ENCODE data around the gene CYB5A.
A peak's percentile ranks its signal among the peaks of the same experiment; 100 is the strongest.
"Not testable (repeated sequence)": the region's sequence is repeated elsewhere in the genome, so short reads cannot be mapped to it uniquely, and the experiment has no call there.

Gene CYB5A

DNA sequence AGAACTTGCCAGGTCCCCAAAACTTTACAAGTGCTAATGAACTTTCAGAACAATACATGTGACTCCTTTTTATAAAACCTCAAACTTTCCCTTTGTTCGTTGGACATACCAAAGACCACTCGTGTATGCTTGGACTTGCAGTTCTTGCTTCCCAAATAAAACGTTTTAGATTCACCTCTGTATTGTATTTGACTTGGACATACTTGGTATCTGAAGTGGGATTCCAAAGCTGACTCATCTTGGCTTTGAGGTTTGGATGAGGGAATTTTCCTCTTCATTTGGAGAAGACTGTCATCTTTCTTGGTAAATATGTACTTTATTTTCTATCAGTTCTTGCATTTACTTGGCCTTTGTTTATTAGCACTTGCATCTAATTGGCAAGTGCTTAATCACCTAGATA is 8.0 kb upstream of the CYB5A start:
- in situ Hi-C loops (cut with HindIII; ENCODE audit: low sequenced_read_pairs) = no loop called here
- TF ChIP-seq, protein P1, sequence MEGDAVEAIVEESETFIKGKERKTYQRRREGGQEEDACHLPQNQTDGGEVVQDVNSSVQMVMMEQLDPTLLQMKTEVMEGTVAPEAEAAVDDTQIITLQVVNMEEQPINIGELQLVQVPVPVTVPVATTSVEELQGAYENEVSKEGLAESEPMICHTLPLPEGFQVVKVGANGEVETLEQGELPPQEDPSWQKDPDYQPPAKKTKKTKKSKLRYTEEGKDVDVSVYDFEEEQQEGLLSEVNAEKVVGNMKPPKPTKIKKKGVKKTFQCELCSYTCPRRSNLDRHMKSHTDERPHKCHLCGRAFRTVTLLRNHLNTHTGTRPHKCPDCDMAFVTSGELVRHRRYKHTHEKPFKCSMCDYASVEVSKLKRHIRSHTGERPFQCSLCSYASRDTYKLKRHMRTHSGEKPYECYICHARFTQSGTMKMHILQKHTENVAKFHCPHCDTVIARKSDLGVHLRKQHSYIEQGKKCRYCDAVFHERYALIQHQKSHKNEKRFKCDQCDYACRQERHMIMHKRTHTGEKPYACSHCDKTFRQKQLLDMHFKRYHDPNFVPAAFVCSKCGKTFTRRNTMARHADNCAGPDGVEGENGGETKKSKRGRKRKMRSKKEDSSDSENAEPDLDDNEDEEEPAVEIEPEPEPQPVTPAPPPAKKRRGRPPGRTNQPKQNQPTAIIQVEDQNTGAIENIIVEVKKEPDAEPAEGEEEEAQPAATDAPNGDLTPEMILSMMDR (IDR thresholded peaks at IDR 0.05; ENCODE audit: low read depth, low read length) = no peak
- DNase-seq (ENCODE audit: low read depth, low spot score) = peak; percentile 33
- no peak overlapping the region for H3K4me3 ChIP-seq (ENCODE audit: low read depth, low read length)

DNA sequence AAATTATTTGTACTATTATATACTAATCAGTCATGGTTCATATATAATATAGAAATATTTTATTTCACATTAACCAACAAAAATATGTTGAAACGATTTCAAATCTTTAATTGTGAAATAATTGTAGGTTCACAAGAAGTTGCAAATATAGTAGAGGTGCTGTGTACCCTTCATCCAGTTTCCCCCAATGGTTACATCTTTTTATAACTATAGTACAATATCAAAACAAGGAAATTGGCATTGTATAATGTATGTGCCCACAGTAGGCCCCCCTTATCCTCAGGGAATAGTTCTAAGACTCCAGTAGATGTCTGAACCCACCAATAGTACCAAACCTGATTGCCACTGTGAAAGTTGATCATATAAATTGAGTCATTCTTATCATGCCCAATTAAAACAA is 7.4 kb upstream of the CYB5A start:
- in situ Hi-C loops (cut with HindIII; ENCODE audit: low sequenced_read_pairs) = no loop called here
- TF ChIP-seq, protein P1 (IDR thresholded peaks at IDR 0.05; ENCODE audit: low read depth, low read length) = no peak
- no peak overlapping the region for H3K4me3 ChIP-seq (ENCODE audit: low read depth, low read length)
- no peak for DNase-seq (ENCODE audit: low read depth, low spot score)

DNA sequence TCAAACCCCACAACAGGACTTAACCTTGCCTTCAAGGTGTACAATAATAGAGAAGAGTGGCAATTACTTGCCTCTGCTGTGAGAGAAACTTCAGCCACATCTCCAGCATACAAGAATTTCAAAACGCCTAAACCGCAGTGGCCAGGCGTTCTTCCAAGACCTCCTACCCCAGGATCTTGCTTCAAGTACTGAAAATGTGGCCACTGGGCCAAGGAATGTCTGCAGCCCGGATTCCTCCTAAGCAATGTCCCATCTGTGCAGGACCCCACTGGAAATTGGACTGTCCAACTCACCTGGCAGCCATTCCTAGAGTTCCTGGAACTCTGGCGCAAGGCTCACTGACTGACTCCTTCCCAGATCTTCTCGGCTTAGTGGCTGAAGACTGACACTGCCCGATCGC is 2.8 kb upstream of the CYB5A start:
- TF ChIP-seq, protein P1 (IDR thresholded peaks at IDR 0.05; ENCODE audit: low read depth, low read length) = no peak

DNA sequence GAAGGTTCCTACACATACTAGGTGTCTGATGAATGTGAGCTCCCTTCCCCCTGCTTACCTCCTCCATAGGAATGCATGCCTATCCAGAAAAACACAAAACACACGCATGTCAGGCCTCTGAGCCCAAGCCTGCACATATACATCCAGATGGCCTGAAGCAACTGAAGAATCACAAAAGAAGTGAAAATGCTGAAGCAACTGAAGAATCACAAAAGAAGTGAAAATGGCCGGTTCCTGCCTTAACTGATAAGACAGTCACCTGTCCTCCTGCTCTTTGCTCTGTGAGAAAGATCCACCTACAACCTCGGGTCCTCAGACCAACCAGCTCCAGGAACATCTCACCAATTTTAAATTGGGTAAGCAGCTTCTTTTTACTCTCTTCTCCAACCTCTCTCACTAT is 1.2 kb upstream of the CYB5A start:
- DNase-seq (ENCODE audit: low read depth, low spot score); H3K4me3 ChIP-seq (ENCODE audit: low read depth, low read length); in situ Hi-C loops (cut with HindIII; ENCODE audit: low sequenced_read_pairs): not testable (repeated sequence)

More for the DNA sequence above, 2.8 kb upstream of the CYB5A start:
- H3K4me3 ChIP-seq (ENCODE audit: low read depth, low read length) = no peak overlapping the region
- no peak for DNase-seq (ENCODE audit: low read depth, low spot score)
- in situ Hi-C loops (cut with HindIII; ENCODE audit: low sequenced_read_pairs) = no loop called here

DNA sequence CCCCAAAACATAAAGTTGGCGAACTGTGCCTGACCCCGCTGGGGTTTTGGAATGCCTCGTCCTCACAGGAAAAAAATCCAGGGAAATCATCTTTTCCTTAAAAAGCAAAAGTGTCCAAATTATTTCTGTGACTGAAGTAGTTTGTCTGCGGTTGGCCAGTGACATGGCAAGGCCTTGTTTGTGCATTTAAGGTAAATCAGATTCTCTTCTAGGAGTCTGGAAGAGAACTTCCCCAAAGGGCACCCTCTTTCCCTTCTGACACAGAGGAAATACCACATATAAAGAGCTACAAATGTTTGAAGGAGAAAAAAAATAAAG is 737 bp upstream of the CYB5A start:
- DNase-seq (ENCODE audit: low read depth, low spot score) = no peak
- TF ChIP-seq, protein P1 (IDR thresholded peaks at IDR 0.05; ENCODE audit: low read depth, low read length) = no peak
- in situ Hi-C loops (cut with HindIII; ENCODE audit: low sequenced_read_pairs) = no loop called here
- peak overlapping the region; percentile 93 for H3K4me3 ChIP-seq (ENCODE audit: low read depth, low read length)

DNA sequence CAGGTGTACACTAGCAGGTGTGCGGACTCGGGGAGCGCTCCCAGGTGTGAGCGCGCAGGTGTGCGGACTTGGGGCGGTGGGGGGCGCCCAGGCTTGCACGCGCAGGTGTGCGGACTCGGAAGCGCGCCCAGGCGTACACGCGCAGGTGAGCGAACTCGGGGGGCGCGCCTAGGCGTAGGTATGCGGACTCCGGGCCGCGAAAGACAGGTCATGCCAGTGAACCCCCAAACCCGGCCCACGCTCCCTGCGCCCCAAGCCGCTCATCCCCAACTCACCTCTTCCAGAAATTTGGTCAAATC is 342 bp downstream of the CYB5A start:
- in situ Hi-C loops (cut with HindIII; ENCODE audit: low sequenced_read_pairs) = no loop called here
- no peak for DNase-seq (ENCODE audit: low read depth, low spot score)
- TF ChIP-seq, protein P1 (IDR thresholded peaks at IDR 0.05; ENCODE audit: low read depth, low read length) = no peak
- peak overlapping the region; percentile 93 for H3K4me3 ChIP-seq (ENCODE audit: low read depth, low read length)

DNA sequence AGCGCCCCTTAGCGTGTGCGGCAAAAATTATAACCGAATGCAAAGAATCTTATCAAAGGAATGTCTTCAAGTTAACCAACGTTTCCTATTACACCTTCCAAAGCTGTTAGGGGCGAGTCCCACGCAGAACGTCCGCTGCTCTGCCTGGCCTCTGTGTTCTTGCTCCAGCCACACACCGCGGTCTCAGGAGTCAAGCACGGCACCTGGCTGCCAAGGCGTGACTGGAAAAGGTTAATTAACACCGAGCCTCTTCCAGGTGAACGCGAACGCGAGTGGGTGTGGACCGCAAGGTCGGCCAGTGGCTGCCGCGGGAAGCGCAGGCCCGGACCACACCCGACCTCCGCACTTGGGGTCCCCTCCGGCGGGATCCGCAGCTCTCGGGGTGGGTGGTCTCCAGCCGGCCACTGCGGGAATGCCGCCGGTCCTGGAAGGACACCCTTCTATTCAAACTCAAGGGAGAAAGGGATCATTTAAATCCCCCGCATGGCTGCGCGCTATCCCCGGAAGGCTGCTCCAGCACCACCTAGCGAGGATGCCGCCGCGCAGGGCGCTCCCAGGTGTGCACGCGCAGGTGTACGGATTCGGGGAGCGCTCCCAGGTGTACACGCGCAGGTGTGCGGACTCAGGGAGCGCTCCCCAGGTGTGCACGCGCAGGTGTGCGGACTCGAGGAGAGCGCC is 830 bp downstream of the CYB5A start:
- DNase-seq (ENCODE audit: low read depth, low spot score) = no peak
- in situ Hi-C loops (cut with HindIII; ENCODE audit: low sequenced_read_pairs) = no loop called here
- TF ChIP-seq, protein P1 (IDR thresholded peaks at IDR 0.05; ENCODE audit: low read depth, low read length) = no peak
- peak overlapping the region; percentile 93 for H3K4me3 ChIP-seq (ENCODE audit: low read depth, low read length)
